ENCODE data around the gene HOXB1. TPM values are rescaled to one million over a fixed set of nuclear protein-coding genes. Genes with fewer than 3 reads are reported as not detected.
A peak's percentile ranks its signal among the peaks of the same experiment; 100 is the strongest.
"Not testable (repeated sequence)": the region's sequence is repeated elsewhere in the genome, so short reads cannot be mapped to it uniquely, and the experiment has no call there.

The HOXB1 gene
- total RNA-seq, 1 donor from 2014 or later, result not detected

- Histone ChIP-seq H3K36me3 (ENCODE audit: control insufficient read depth, insufficient read depth, low read length) (no peaks in the 10 kb centered on the region), H3K4me3 (ENCODE audit: low read depth, low read length) (no peak overlapping the region), H3K27me3 (ENCODE audit: control insufficient read depth, insufficient read depth, low read length) (no peaks in the 10 kb centered on the region)
- DNase-seq (ENCODE audit: low read depth), result peak; percentile 96
- TF ChIP-seq, protein P1, sequence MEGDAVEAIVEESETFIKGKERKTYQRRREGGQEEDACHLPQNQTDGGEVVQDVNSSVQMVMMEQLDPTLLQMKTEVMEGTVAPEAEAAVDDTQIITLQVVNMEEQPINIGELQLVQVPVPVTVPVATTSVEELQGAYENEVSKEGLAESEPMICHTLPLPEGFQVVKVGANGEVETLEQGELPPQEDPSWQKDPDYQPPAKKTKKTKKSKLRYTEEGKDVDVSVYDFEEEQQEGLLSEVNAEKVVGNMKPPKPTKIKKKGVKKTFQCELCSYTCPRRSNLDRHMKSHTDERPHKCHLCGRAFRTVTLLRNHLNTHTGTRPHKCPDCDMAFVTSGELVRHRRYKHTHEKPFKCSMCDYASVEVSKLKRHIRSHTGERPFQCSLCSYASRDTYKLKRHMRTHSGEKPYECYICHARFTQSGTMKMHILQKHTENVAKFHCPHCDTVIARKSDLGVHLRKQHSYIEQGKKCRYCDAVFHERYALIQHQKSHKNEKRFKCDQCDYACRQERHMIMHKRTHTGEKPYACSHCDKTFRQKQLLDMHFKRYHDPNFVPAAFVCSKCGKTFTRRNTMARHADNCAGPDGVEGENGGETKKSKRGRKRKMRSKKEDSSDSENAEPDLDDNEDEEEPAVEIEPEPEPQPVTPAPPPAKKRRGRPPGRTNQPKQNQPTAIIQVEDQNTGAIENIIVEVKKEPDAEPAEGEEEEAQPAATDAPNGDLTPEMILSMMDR (IDR thresholded peaks at IDR 0.05; ENCODE audit: insufficient read depth, low read length, severe bottlenecking), result no peak
- FAIRE-seq, result peak; percentile 70
Observed at GRCh38 chr17:48486557-48486956, 44.3 kb downstream of the HOXB1 start.

GRCh38 chr17:48484850-48485249 lies 46.0 kb downstream of the HOXB1 start:
- TF ChIP-seq, protein P1 (IDR thresholded peaks at IDR 0.05; ENCODE audit: insufficient read depth, low read length, severe bottlenecking), result no peak
- Histone ChIP-seq H3K4me3 (ENCODE audit: low read depth, low read length) (no peak overlapping the region), H3K36me3 (ENCODE audit: control insufficient read depth, insufficient read depth, low read length) (no peaks in the 10 kb centered on the region), H3K27me3 (ENCODE audit: control insufficient read depth, insufficient read depth, low read length) (no peaks in the 10 kb centered on the region)
- no peak for FAIRE-seq
- peak; percentile 86 for DNase-seq (ENCODE audit: low read depth)

DNA sequence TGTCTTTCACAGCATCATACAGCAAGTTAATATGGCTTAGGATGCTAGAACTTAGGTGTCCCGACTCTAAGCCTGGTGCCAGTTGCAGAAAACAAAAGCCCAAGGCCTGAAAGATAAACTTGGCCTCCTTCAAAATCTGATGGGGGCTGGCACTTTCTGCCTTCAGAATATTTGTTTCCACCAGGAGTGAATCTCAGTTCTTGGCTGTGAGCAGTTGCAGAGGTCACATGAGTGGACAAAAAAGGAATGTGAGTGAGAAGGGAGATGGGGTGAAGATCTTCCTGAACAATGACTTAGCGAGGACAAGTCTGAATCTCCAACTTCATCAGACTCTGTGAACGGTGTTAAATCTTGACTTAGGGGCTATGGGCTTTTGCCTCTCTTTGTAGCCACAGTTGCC lies 46.6 kb downstream of the HOXB1 start:
- Histone ChIP-seq H3K36me3 (ENCODE audit: control insufficient read depth, insufficient read depth, low read length) (no peaks in the 10 kb centered on the region), H3K27me3 (ENCODE audit: control insufficient read depth, insufficient read depth, low read length) (no peaks in the 10 kb centered on the region), H3K4me3 (ENCODE audit: low read depth, low read length) (no peak overlapping the region)
- TF ChIP-seq, protein P1 (IDR thresholded peaks at IDR 0.05; ENCODE audit: insufficient read depth, low read length, severe bottlenecking), result no peak
- FAIRE-seq (no peak), DNase-seq (ENCODE audit: low read depth) (no peak)

DNA sequence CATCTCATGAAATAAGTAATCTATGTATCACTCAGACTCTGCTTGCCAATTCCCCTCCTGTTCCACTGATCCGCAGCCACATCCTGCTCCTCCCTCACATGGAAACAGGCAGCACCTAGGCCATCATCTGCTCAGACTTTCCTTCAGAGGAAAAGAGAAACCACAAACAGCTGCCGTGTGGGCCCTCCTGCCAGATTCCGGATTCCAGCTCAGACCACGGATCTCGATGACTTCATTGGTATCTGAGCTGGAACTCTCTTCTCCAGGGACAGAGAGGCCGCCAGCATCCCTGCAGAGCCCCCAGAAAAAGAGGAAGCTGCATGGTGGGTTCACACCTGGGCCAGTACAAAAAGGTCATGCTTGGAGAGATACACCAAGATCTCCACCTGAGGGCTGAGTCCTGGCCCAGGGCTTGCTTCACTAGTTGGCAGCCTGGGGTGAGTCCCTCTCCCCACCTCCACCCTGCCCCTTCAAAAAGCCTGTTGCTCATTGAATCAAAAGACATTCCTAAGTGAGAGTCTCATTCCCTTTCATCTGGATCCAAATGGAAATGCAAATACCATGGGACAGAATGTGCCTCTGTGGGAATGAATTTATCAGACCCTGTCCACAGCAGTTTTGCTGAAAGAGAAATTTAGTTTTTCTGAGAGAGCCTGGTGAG lies 47.2 kb downstream of the HOXB1 start:
- TF ChIP-seq, protein P1 (IDR thresholded peaks at IDR 0.05; ENCODE audit: insufficient read depth, low read length, severe bottlenecking), result no peak
- FAIRE-seq, result no peak
- Histone ChIP-seq H3K4me3 (ENCODE audit: low read depth, low read length) (no peak overlapping the region), H3K27me3 (ENCODE audit: control insufficient read depth, insufficient read depth, low read length) (no peaks in the 10 kb centered on the region), H3K36me3 (ENCODE audit: control insufficient read depth, insufficient read depth, low read length) (no peaks in the 10 kb centered on the region)
- peak; percentile 95 for DNase-seq (ENCODE audit: low read depth)

DNA sequence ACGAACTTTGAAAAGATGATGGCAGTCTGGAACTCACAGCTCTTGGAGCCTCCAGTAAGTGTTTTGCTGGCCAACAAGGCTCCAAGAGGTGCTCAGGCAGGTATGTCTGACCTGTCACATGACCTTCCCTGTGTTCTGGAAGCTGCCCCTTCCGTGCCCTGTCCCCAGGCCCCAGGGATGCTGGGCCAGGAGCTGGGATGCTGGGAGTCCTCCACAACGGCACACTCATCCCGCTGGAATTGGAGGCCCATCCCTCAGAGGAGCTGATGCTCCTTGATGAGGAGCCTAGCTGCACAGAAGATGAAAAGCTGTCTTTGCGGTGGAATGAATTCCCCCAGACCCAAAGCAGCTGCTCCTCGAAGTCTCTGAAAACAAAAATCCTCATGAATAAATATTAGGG lies 47.8 kb downstream of the HOXB1 start:
- DNase-seq (ENCODE audit: low read depth) (no peak), FAIRE-seq (no peak)
- Histone ChIP-seq H3K27me3 (ENCODE audit: control insufficient read depth, insufficient read depth, low read length) (no peaks in the 10 kb centered on the region), H3K4me3 (ENCODE audit: low read depth, low read length) (no peak overlapping the region), H3K36me3 (ENCODE audit: control insufficient read depth, insufficient read depth, low read length) (no peaks in the 10 kb centered on the region)
- TF ChIP-seq, protein P1 (IDR thresholded peaks at IDR 0.05; ENCODE audit: insufficient read depth, low read length, severe bottlenecking), result no peak

DNA sequence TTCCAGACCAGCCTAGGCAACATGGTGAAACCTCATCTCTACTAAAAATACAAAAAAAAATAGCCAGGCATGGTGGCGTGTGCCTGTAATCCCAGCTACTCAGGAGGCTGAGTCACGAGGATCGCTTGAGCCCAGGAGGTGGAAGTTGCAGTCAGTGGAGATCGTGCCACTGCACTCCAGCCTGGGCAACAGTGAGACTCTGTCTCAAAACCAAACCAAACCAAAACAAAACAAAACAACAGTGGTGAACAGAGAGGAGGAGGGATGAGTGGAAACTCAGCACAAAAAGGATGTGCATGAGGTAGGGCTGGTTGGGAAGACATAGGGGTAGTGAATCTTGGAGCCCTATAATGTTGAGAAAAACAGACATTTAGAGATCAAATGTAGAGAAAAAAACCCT lies 48.5 kb downstream of the HOXB1 start:
- not testable (repeated sequence) for FAIRE-seq; DNase-seq (ENCODE audit: low read depth); H3K4me3 ChIP-seq (ENCODE audit: low read depth, low read length); H3K36me3 ChIP-seq (ENCODE audit: control insufficient read depth, insufficient read depth, low read length); H3K27me3 ChIP-seq (ENCODE audit: control insufficient read depth, insufficient read depth, low read length)
